ENCODE data around the gene APCDD1. TPM values are rescaled to one million over a fixed set of nuclear protein-coding genes. Genes with fewer than 3 reads are reported as not detected.
"Not testable (repeated sequence)": the region's sequence is repeated elsewhere in the genome, so short reads cannot be mapped to it uniquely, and the experiment has no call there.

Gene APCDD1
- total RNA-seq, 4 donors from 2014 or later, result 34.7 to 196 (median 41.3) TPM

GRCh38 chr18:10460414-10461018 is 6.1 kb downstream of the APCDD1 start:
- Histone ChIP-seq H3K27ac (no peak overlapping the region), H3K36me3 (no peaks in the 10 kb centered on the region), H3K4me1 (peaks cover 0 to 25% (median 0%) of the 10 kb centered on the region in 3 donors), H3K4me3 (no peak overlapping the region), H3K27me3 (peaks cover 32% of the 10 kb centered on the region), H3K9me3 (no peaks in the 10 kb centered on the region)
- 94 to 97% methylated on average over 7 to 8 of the region's 8 CpGs for WGBS, 2 donors (ENCODE audit: low coverage in 1 of 2)
- TF ChIP-seq EP300 (IDR thresholded peaks at IDR 0.05) (no peak), CTCF (IDR thresholded peaks at IDR 0.05) (no peak), POLR2A (IDR thresholded peaks at IDR 0.05) (no peak), POLR2AphosphoS5 (IDR thresholded peaks at IDR 0.05) (no peak)
- ATAC-seq, result no peak

GRCh38 chr18:10461989-10462388 is 7.6 kb downstream of the APCDD1 start:
- no peak for ATAC-seq
- 78 to 86% methylated on average over 4 of the region's 4 CpGs for WGBS, 2 donors (ENCODE audit: low coverage in 1 of 2)
- H3K4me3 ChIP-seq, result no peak overlapping the region
- TF ChIP-seq POLR2A (IDR thresholded peaks at IDR 0.05) (no peak), POLR2AphosphoS5 (IDR thresholded peaks at IDR 0.05) (no peak), EP300 (IDR thresholded peaks at IDR 0.05) (no peak), CTCF (IDR thresholded peaks at IDR 0.05) (no peak)
- no peaks in the 10 kb centered on the region for H3K36me3 ChIP-seq
- H3K27ac ChIP-seq, result no peak overlapping the region
- H3K4me1 ChIP-seq, result peaks cover 0 to 19% (median 0%) of the 10 kb centered on the region in 3 donors
- peaks cover 25% of the 10 kb centered on the region for H3K27me3 ChIP-seq
- no peaks in the 10 kb centered on the region for H3K9me3 ChIP-seq

- no peaks in the 10 kb centered on the region for H3K9me3 ChIP-seq
- peaks cover 0 to 16% (median 0%) of the 10 kb centered on the region in 3 donors for H3K4me1 ChIP-seq
- no peak overlapping the region for H3K27ac ChIP-seq
- WGBS, 2 donors (ENCODE audit: low coverage in 1 of 2), result 88 to 95% methylated on average over 2 of the region's 2 CpGs
- no peak for ATAC-seq
- TF ChIP-seq POLR2A (IDR thresholded peaks at IDR 0.05) (no peak), CTCF (IDR thresholded peaks at IDR 0.05) (no peak), POLR2AphosphoS5 (IDR thresholded peaks at IDR 0.05) (no peak), EP300 (IDR thresholded peaks at IDR 0.05) (no peak)
- H3K27me3 ChIP-seq, result peaks cover 25% of the 10 kb centered on the region
- no peak overlapping the region for H3K4me3 ChIP-seq
- H3K36me3 ChIP-seq, result no peaks in the 10 kb centered on the region
These were observed 8.2 kb downstream of the APCDD1 start for GRCh38 chr18:10462597-10462996.

GRCh38 chr18:10463096-10463495 is 8.7 kb downstream of the APCDD1 start:
- H3K27me3 ChIP-seq, result peaks cover 25% of the 10 kb centered on the region
- no peaks in the 10 kb centered on the region for H3K9me3 ChIP-seq
- H3K4me1 ChIP-seq, result peaks cover 0 to 11% (median 0%) of the 10 kb centered on the region in 3 donors
- no peak overlapping the region for H3K4me3 ChIP-seq
- 60 to 87% methylated on average over 1 to 5 of the region's 6 CpGs for WGBS, 2 donors (ENCODE audit: low coverage in 1 of 2)
- ATAC-seq, result no peak
- TF ChIP-seq CTCF (IDR thresholded peaks at IDR 0.05) (no peak), EP300 (IDR thresholded peaks at IDR 0.05) (no peak), POLR2AphosphoS5 (IDR thresholded peaks at IDR 0.05) (no peak), POLR2A (IDR thresholded peaks at IDR 0.05) (no peak)
- no peak overlapping the region for H3K27ac ChIP-seq
- H3K36me3 ChIP-seq, result peaks cover 0 to under 1% of the 10 kb centered on the region in 2 donors

- Histone ChIP-seq H3K27me3 (peaks cover 22% of the 10 kb centered on the region), H3K4me3 (no peak overlapping the region), H3K4me1 (peaks cover 0 to 6% (median 0%) of the 10 kb centered on the region in 3 donors), H3K27ac (no peak overlapping the region), H3K9me3 (no peaks in the 10 kb centered on the region), H3K36me3 (peaks cover 0 to 7% of the 10 kb centered on the region in 2 donors)
- 56 to 97% methylated on average over 1 to 3 of the region's 4 CpGs for WGBS, 2 donors (ENCODE audit: low coverage in 1 of 2)
- no peak for TF ChIP-seq CTCF (IDR thresholded peaks at IDR 0.05)
- TF ChIP-seq POLR2A (IDR thresholded peaks at IDR 0.05), result no peak
- TF ChIP-seq EP300 (IDR thresholded peaks at IDR 0.05), result no peak
- no peak for TF ChIP-seq POLR2AphosphoS5 (IDR thresholded peaks at IDR 0.05)
- no peak for ATAC-seq
These were observed 9.3 kb downstream of the APCDD1 start for GRCh38 chr18:10463741-10464140.

- not testable (repeated sequence) for H3K9me3 ChIP-seq, H3K36me3 ChIP-seq, H3K4me1 ChIP-seq, H3K4me3 ChIP-seq, ATAC-seq, H3K27ac ChIP-seq
- peaks cover 17% of the 10 kb centered on the region for H3K27me3 ChIP-seq
- WGBS, 2 donors (ENCODE audit: low coverage in 1 of 2), result 100% methylated on average over 2 of the region's 2 CpGs
These were observed 9.8 kb downstream of the APCDD1 start for GRCh38 chr18:10464161-10464648.

Measured in gastroesophageal sphincter (tissue), 4 donors.